IPS DF 6.9 (cell line): ENCODE data around the gene ANKRD13D.

Experiments used
- DNase-seq: peaks from one replicate; pipeline ENCODE4 v3.0.0-alpha.2; 2013; ENCODE audit warnings: low read depth, low spot score
- H3K27ac ChIP-seq: one replicate; pipeline ENCODE4 v1.5.1; 2013; ENCODE audit warnings: low read length, control low read depth
- H3K27me3 ChIP-seq: 2 replicates; pipeline ENCODE4 v1.6.1; 2013; ENCODE audit warnings: mild to moderate bottlenecking, low read length; ENCODE audit not compliant: control insufficient read depth, insufficient read depth
- H3K36me3 ChIP-seq: 2 replicates; pipeline ENCODE4 v1.6.1; 2013; ENCODE audit warnings: low read length; ENCODE audit not compliant: control insufficient read depth, insufficient read depth
- H3K4me1 ChIP-seq: 2 replicates; pipeline ENCODE4 v1.6.1; 2013; ENCODE audit warnings: low read length; ENCODE audit not compliant: control insufficient read depth, insufficient read depth
- H3K4me3 ChIP-seq: 2 replicates; pipeline ENCODE4 v1.5.1; 2013; ENCODE audit warnings: mild to moderate bottlenecking, low read length
- H3K9me3 ChIP-seq: 2 replicates; pipeline ENCODE4 v1.6.1; 2013; ENCODE audit warnings: low read length, inconsistent platforms; ENCODE audit not compliant: control insufficient read depth, insufficient read depth
- whole genome bisulfite sequencing: extraction: QIAGEN DNeasy Blood & Tissue Kit; methylation state at CpG from one replicate; pipeline ENCODE4 v1.1.7; 2013; ENCODE audit warnings: mixed read lengths, missing lambda C conversion rate; ENCODE audit not compliant: insufficient read length, insufficient coverage; 5-methylcytosine and 5-hydroxymethylcytosine counted together

The ANKRD13D gene

DNA sequence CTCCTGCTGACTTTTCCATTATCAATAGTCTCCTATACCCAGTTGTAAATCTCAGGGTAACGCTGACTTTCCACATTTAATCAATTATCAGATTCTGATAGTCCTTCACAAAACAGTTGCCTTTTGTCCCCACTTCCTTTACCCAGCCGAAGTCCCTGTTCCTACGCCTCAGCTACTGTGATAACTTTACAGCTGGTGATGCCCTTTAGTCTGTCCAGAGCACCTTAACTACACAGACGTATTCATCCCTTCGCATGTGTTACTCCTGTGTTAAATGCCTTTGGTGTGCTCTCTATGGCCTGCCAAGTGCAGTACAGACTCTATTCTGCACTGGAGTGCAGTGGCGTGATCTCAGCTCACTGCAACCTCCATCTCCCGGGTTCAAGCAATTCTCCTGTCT is 34.4 kb downstream of the ANKRD13D start:
- Histone ChIP-seq H3K4me1 (no peaks in the 10 kb centered on the region), H3K36me3 (no peaks in the 10 kb centered on the region), H3K27ac (no peak overlapping the region), H3K9me3 (no peaks in the 10 kb centered on the region), H3K4me3 (no peak overlapping the region), H3K27me3 (peaks cover 5% of the 10 kb centered on the region; the same call in 1 of the 2 replicates)
- no CpG with 5 or more reads among the region's 7 CpGs for WGBS
- DNase-seq: no peak

DNA sequence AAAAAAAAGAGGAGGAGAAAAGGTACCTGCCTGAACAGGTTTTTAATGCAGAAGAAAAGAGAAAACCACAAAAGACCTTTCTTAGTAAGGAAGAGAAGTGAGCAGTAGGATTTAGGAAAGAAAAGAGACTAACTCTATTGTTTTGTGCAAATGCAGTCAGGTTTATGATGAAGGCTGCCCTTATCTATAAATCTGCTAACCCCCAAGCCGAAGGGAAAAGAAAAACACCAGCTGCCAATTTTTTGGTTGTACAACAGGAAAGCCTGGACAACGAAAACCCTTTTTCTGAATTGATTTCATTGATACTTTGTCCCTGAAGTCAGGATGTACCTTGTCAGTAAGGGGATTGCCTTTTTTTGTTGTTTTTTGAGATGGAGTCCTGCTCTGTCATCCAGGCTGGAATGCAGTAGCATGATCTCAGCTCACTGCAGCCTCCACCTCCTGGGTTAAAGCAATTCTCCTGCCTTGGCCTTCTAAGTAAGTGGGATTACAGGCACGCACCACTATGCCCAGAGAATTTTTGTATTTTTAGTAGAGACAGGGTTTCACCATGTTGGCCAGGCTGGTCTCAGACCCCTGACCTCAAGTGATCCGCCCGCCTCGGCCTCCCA is 43.1 kb downstream of the ANKRD13D start:
- WGBS: no CpG with 5 or more reads among the region's 6 CpGs
- H3K4me3 ChIP-seq: no peak overlapping the region
- H3K36me3 ChIP-seq: no peaks in the 10 kb centered on the region
- no peaks in the 10 kb centered on the region for H3K4me1 ChIP-seq
- no peaks in the 10 kb centered on the region for H3K27me3 ChIP-seq
- H3K27ac ChIP-seq: no peak overlapping the region
- H3K9me3 ChIP-seq: no peaks in the 10 kb centered on the region
- DNase-seq: no peak

DNA sequence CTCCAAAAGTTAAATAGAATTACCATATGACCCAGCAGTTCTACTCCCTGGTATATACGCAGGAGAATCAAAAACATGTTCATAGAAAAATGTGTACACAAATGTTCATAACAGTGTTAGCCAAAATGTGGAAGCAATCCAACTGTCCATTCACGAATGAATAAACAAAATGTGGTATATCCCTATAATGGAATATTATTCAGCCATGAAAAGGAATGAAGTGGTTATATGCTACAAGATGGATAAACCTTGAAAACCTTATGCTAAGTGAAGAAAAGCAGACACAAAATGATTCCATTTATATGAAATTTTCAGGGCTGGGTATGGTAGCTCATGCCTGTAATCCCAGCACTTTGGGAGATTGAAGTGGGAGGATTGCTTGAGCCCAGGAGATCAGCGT is 48.2 kb downstream of the ANKRD13D start:
- Histone ChIP-seq H3K4me1 (no peaks in the 10 kb centered on the region), H3K36me3 (no peaks in the 10 kb centered on the region), H3K4me3 (no peak overlapping the region), H3K27ac (no peak overlapping the region), H3K9me3 (no peaks in the 10 kb centered on the region), H3K27me3 (no peaks in the 10 kb centered on the region)
- WGBS: no CpG with 5 or more reads among the region's 3 CpGs
- DNase-seq: no peak

DNA sequence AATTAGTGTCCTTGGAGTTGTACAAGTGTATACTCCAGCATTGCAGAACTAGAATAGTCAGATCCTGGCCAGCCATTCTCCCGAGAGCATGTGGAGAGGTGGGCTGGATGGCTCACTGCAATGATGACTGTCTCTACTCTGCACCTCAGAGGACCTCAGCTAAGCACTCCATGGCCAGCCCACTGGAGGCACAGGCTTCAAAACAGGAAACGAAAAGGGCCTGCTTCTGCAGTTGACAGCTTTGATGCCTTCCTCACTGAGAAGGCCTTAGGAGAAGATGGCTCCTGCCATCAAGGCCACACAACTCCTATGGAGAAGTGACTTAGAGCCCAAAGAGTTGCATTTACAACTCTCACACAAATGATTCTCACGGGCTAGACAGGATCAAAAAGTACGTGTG is 55.2 kb downstream of the ANKRD13D start:
- H3K4me1 ChIP-seq: no peaks in the 10 kb centered on the region; the same call in 1 of the 2 replicates
- no peak overlapping the region for H3K4me3 ChIP-seq
- no peak overlapping the region for H3K27ac ChIP-seq
- H3K9me3 ChIP-seq: no peaks in the 10 kb centered on the region
- no peaks in the 10 kb centered on the region for H3K36me3 ChIP-seq
- no peak for DNase-seq
- WGBS: no CpG with 5 or more reads among the region's 4 CpGs
- H3K27me3 ChIP-seq: no peaks in the 10 kb centered on the region

DNA sequence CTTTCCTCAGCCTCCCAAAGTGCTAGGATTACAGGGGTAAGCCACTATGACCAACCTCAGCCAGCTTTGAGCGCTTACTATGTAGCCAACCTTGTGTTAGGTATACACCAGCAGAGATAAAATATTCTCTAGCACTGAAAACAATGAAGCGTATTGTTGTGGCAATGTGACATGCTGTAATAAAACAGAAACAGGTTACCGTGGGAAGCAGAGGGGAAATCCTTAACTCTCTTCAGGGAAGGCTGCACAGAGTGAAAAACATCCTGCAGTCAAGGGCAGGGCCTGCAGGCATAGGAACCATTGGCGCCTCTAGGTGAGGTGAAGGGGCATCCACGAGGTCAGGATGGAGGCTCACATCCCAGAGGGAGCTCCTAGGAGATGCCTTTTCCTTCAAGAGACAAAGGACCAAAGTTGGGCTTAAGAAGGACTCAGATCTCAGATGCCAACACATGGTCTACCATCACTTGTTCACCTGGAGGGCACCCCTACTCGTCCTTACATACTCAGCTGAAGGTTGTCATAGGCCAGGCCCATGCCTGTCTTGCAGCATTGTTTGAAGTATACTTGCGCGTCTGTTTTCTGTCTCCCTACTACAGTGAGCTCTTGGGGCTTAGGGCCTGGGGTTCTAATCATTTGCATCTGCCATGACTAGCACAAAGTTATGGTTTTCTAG is 56.3 kb downstream of the ANKRD13D start:
- H3K9me3 ChIP-seq: no peaks in the 10 kb centered on the region
- H3K27me3 ChIP-seq: no peaks in the 10 kb centered on the region
- WGBS: no CpG with 5 or more reads among the region's 8 CpGs
- no peaks in the 10 kb centered on the region; the same call in 1 of the 2 replicates for H3K4me1 ChIP-seq
- no peak overlapping the region for H3K27ac ChIP-seq
- DNase-seq: no peak
- H3K36me3 ChIP-seq: no peaks in the 10 kb centered on the region
- no peak overlapping the region for H3K4me3 ChIP-seq

DNA sequence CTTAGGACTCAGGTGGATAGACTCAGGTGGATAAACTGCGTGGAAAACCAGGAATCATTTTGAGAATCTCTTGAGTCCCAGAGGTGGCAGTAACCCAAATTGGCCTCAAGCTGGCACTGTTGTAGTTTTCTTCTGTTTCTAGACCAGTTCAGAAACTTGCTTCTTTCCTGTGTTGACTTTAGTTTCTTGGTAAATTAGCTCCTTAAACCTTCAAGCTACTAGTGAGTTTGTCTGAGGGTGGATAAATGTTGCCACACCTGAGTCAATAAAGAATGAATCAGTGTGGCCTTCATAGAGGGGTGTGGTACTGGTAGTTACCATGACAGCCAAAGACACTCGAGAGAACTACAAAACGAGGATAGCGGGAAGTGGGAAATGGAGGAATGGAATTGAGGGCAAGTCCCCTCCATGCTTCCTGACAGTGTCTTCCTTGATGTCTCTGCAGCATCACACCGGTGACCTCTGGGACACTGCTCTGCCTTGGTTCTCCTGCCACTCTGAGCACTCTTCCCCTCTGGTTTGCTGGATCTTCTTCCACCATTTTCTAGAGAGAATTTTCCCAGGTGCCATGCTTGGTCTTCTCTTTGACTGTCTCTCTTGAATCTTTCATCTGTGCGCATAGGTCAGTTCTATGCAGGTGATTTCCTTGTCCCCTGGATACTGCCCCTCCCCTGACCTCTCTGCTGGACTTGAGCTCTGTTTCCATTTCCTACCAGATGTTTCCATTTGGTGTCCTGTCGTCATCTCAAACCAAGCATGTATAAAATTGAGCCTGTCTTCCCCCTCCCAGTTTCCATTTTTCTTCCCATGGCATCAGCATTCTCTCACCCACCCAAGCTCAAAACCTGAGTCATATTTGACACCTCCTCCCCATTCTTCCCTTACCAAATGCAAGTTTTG is 57.1 kb downstream of the ANKRD13D start:
- H3K27me3 ChIP-seq: no peaks in the 10 kb centered on the region
- H3K4me3 ChIP-seq: no peak overlapping the region
- no CpG with 5 or more reads among the region's 7 CpGs for WGBS
- H3K9me3 ChIP-seq: no peaks in the 10 kb centered on the region
- H3K36me3 ChIP-seq: no peaks in the 10 kb centered on the region
- no peak overlapping the region for H3K27ac ChIP-seq
- no peaks in the 10 kb centered on the region; the same call in 1 of the 2 replicates for H3K4me1 ChIP-seq
- DNase-seq: no peak

DNA sequence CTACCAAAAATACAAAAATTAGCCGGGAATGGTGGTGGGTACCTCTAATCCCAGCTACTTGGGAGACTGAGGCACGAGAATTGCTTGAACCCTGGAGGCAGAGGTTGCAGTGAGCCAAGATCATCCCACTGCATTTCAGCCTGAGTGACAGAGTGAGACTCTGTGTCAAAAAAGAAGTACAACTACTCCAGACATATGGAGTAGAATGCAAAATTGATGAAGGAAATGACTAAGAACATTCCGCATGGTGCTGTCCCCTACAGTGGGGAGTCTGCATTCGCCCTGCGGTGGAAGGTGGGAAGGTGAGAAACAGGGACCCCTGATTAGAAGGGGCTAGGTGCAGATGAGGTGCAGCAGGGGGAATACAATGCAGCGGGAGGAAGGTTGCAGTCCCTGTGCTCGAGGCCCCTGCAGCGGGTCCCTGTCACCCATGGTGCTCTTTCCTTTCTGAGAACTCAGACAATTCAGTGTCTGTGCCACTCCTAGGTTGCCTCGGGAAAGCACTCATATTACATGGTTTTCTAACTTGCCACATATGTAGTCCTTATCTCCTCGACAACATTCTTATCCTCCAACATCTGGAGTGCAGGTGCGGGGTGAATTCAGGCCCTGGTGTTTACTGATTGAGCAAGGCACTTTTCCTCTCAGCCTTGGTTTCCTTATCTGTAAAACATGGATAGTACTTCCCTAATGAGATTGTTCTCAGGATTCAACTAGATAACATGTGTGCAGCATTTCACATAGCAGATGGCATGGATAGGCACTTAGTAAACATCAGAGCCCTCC is 59.1 kb downstream of the ANKRD13D start:
- no peak overlapping the region for H3K4me3 ChIP-seq
- H3K9me3 ChIP-seq: no peaks in the 10 kb centered on the region
- no peak overlapping the region for H3K27ac ChIP-seq
- no peaks in the 10 kb centered on the region for H3K27me3 ChIP-seq
- peaks cover 4% of the 10 kb centered on the region; the same call in 1 of the 2 replicates for H3K4me1 ChIP-seq
- WGBS: no CpG with 5 or more reads among the region's 11 CpGs
- DNase-seq: no peak
- H3K36me3 ChIP-seq: no peaks in the 10 kb centered on the region

DNA sequence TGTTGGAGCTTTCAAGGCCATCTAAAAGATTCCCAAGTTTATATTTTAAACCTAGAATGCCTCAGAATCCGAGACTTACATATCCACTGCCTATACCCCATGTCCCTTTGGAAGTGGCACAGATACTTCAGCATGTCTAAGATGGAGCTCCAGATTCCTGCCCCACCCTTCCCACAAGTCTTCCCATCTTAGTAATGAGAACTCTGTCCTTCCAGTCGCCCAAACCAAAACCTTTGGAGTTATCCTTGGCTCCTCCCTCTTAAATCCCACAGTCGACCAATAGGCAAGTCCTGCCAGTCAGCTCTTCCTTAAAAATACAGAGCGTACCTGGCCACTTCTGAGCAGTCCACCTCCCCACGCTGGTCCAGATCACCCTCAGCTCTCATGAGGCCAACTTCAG is 59.9 kb downstream of the ANKRD13D start:
- H3K36me3 ChIP-seq: no peaks in the 10 kb centered on the region

DNA sequence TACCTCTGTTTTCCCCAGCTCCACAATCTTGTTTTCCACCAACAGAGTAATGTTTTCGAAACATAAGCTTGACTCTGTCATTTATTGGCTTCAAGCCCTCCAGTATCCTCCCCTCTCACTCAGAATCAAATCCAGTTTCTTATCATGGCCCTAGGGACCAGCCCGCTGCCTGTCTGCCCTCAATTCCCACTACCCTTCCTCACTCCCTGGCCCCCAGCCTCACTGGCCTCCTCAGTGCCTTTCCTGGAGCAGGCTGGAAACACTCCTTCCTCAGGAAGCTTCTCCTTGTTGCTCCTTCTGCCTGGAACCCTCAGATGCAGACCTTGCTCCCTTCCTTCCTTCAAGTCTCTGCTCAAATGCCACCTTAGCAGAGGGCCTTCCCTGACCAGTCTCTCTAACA is 60.4 kb downstream of the ANKRD13D start:
- Histone ChIP-seq H3K27me3 (no peaks in the 10 kb centered on the region), H3K36me3 (no peaks in the 10 kb centered on the region), H3K4me3 (no peak overlapping the region), H3K4me1 (peaks cover 4% of the 10 kb centered on the region; the same call in 1 of the 2 replicates), H3K27ac (no peak overlapping the region), H3K9me3 (no peaks in the 10 kb centered on the region)
- no peak for DNase-seq
- no CpG with 5 or more reads among the region's 2 CpGs for WGBS

More for the DNA sequence above, 59.9 kb downstream of the ANKRD13D start:
- WGBS: no CpG with 5 or more reads among the region's 5 CpGs
- Histone ChIP-seq H3K27ac (no peak overlapping the region), H3K4me3 (no peak overlapping the region), H3K9me3 (no peaks in the 10 kb centered on the region), H3K4me1 (peaks cover 4% of the 10 kb centered on the region; the same call in 1 of the 2 replicates), H3K27me3 (no peaks in the 10 kb centered on the region)
- no peak for DNase-seq
